ENCODE measurements around the gene UBA7. TPM values are rescaled to one million over a fixed set of nuclear protein-coding genes. Genes with fewer than 3 reads are reported as not detected.

UBA7 gene
- total and polyA plus RNA-seq, 2 of the 8 experiments (the other 6 are each of a cell fraction or from before 2014, with no cell fraction given), result 0.34 to 0.65 TPM

DNA sequence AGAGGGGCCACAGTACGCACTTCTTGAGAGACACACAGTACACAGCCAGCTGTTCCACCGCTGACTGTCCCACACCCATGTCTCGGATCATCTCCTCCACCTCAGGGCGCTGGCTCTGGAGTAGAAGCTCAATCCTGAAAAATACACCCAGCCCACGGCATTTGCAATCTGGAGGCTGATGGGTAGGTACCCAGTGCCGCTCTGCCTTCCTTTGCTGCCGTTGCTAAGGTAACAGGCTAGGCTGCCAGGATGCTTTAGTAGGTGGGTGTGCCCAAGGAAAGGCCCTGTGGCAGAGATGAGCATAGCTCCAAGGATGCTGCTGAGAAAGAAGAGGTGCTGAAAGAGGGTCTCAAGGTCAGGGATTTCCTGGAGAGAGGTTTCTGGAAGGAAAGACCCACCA is 28.1 kb upstream of the UBA7 start (continued):
- TF ChIP-seq, protein P1, sequence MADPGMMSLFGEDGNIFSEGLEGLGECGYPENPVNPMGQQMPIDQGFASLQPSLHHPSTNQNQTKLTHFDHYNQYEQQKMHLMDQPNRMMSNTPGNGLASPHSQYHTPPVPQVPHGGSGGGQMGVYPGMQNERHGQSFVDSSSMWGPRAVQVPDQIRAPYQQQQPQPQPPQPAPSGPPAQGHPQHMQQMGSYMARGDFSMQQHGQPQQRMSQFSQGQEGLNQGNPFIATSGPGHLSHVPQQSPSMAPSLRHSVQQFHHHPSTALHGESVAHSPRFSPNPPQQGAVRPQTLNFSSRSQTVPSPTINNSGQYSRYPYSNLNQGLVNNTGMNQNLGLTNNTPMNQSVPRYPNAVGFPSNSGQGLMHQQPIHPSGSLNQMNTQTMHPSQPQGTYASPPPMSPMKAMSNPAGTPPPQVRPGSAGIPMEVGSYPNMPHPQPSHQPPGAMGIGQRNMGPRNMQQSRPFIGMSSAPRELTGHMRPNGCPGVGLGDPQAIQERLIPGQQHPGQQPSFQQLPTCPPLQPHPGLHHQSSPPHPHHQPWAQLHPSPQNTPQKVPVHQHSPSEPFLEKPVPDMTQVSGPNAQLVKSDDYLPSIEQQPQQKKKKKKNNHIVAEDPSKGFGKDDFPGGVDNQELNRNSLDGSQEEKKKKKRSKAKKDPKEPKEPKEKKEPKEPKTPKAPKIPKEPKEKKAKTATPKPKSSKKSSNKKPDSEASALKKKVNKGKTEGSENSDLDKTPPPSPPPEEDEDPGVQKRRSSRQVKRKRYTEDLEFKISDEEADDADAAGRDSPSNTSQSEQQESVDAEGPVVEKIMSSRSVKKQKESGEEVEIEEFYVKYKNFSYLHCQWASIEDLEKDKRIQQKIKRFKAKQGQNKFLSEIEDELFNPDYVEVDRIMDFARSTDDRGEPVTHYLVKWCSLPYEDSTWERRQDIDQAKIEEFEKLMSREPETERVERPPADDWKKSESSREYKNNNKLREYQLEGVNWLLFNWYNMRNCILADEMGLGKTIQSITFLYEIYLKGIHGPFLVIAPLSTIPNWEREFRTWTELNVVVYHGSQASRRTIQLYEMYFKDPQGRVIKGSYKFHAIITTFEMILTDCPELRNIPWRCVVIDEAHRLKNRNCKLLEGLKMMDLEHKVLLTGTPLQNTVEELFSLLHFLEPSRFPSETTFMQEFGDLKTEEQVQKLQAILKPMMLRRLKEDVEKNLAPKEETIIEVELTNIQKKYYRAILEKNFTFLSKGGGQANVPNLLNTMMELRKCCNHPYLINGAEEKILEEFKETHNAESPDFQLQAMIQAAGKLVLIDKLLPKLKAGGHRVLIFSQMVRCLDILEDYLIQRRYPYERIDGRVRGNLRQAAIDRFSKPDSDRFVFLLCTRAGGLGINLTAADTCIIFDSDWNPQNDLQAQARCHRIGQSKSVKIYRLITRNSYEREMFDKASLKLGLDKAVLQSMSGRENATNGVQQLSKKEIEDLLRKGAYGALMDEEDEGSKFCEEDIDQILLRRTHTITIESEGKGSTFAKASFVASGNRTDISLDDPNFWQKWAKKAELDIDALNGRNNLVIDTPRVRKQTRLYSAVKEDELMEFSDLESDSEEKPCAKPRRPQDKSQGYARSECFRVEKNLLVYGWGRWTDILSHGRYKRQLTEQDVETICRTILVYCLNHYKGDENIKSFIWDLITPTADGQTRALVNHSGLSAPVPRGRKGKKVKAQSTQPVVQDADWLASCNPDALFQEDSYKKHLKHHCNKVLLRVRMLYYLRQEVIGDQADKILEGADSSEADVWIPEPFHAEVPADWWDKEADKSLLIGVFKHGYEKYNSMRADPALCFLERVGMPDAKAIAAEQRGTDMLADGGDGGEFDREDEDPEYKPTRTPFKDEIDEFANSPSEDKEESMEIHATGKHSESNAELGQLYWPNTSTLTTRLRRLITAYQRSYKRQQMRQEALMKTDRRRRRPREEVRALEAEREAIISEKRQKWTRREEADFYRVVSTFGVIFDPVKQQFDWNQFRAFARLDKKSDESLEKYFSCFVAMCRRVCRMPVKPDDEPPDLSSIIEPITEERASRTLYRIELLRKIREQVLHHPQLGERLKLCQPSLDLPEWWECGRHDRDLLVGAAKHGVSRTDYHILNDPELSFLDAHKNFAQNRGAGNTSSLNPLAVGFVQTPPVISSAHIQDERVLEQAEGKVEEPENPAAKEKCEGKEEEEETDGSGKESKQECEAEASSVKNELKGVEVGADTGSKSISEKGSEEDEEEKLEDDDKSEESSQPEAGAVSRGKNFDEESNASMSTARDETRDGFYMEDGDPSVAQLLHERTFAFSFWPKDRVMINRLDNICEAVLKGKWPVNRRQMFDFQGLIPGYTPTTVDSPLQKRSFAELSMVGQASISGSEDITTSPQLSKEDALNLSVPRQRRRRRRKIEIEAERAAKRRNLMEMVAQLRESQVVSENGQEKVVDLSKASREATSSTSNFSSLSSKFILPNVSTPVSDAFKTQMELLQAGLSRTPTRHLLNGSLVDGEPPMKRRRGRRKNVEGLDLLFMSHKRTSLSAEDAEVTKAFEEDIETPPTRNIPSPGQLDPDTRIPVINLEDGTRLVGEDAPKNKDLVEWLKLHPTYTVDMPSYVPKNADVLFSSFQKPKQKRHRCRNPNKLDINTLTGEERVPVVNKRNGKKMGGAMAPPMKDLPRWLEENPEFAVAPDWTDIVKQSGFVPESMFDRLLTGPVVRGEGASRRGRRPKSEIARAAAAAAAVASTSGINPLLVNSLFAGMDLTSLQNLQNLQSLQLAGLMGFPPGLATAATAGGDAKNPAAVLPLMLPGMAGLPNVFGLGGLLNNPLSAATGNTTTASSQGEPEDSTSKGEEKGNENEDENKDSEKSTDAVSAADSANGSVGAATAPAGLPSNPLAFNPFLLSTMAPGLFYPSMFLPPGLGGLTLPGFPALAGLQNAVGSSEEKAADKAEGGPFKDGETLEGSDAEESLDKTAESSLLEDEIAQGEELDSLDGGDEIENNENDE (IDR thresholded peaks at IDR 0.05; ENCODE audit: insufficient replicate concordance, low read length), result no peak
- TF ChIP-seq, protein P2, sequence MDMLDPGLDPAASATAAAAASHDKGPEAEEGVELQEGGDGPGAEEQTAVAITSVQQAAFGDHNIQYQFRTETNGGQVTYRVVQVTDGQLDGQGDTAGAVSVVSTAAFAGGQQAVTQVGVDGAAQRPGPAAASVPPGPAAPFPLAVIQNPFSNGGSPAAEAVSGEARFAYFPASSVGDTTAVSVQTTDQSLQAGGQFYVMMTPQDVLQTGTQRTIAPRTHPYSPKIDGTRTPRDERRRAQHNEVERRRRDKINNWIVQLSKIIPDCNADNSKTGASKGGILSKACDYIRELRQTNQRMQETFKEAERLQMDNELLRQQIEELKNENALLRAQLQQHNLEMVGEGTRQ (IDR thresholded peaks at IDR 0.05; ENCODE audit: low read length), result no peak
- TF ChIP-seq SUZ12 (IDR thresholded peaks at IDR 0.05; ENCODE audit: low read length), result no peak
- no peak for TF ChIP-seq EZH2 (IDR thresholded peaks at IDR 0.05; ENCODE audit: low read depth, low read length, severe bottlenecking)
- TF ChIP-seq RBBP5 (IDR thresholded peaks at IDR 0.05; ENCODE audit: borderline replicate concordance, low read depth, low read length), result no peak
- no peak for TF ChIP-seq PHF8 (conservative IDR thresholded peaks at IDR 0.05; ENCODE audit: low read depth, low read length)
